ENCODE data around the gene SCD.

DNA sequence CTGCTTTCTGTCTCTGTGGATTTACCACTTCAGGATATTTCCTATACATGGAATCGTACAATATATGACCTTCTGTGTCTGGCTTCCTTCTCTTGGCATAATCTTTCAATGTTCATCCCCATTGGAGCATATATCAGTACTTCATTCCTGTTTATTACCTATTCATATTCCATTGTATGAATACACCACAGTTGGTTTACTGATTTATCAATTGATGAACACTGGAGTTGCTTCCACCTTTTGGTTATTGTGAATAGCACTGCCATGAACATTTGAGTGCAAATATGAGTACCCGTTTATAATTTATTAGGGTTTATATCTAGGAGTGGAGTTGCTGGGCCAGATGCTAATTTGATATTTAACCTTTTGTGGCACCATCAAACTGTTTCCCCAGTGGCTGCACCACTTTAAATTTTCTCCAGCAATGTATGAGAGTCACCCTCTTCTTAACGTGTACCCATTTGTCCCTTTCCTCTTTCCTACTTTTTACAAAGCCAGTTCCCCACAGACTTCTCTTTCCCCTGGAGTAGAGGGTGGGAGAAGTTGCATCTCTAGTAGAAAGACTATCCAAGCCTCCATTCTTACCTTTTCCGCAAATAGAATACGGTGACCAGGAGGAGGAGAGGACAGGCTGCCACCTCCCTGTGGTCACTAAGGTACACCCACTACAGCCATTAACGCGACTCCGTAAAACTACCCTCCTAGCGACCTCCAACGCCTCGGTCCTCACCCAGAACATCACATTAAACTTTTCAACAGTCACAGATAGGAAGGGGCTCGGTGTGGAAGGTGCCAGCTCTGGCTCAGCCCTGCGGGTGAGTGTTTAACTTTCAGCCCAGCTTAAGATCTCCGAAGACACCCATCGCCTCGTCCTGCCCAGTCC is 25.6 kb downstream of the SCD start:
- TF ChIP-seq EZH2 (IDR thresholded peaks at IDR 0.05; ENCODE audit: low read depth), result no peak
- TF ChIP-seq, protein P1, sequence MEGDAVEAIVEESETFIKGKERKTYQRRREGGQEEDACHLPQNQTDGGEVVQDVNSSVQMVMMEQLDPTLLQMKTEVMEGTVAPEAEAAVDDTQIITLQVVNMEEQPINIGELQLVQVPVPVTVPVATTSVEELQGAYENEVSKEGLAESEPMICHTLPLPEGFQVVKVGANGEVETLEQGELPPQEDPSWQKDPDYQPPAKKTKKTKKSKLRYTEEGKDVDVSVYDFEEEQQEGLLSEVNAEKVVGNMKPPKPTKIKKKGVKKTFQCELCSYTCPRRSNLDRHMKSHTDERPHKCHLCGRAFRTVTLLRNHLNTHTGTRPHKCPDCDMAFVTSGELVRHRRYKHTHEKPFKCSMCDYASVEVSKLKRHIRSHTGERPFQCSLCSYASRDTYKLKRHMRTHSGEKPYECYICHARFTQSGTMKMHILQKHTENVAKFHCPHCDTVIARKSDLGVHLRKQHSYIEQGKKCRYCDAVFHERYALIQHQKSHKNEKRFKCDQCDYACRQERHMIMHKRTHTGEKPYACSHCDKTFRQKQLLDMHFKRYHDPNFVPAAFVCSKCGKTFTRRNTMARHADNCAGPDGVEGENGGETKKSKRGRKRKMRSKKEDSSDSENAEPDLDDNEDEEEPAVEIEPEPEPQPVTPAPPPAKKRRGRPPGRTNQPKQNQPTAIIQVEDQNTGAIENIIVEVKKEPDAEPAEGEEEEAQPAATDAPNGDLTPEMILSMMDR (conservative IDR thresholded peaks at IDR 0.05), result no peak

All from PC-9 (cell line).